SK-N-SH treated with all-trans-retinoic acid at 6 μM for 48 hours (cell line): ENCODE data around the gene RFX5.

Experiments
- ATAC-seq: fragments of 200-7000 bp; cut with Tn5 transposase; 3 replicates; pipeline ENCODE4 v1.9.1; 2020; ENCODE audit warnings: mild to moderate bottlenecking, moderate library complexity
- ARNTL ChIP-seq: fragments of 450-650 bp; formaldehyde crosslinking; IDR thresholded peaks from 2 replicates; pipeline ENCODE4 v1.5.0; 2020; ENCODE audit warnings: low read depth, mild to moderate bottlenecking, moderate library complexity, borderline replicate concordance
- BACH2 ChIP-seq: fragments of 250-450 bp; sonication (Bioruptor Pico); IDR thresholded peaks from 2 replicates; pipeline ENCODE4 v1.9.0; 2021; ENCODE audit warnings: mild to moderate bottlenecking, borderline replicate concordance
- CREB5 ChIP-seq: fragments of 250-450 bp; sonication (Bioruptor Pico); IDR thresholded peaks from 2 replicates; pipeline ENCODE4 v1.5.1; 2020; ENCODE audit warnings: low read depth, mild to moderate bottlenecking, moderate library complexity
- CSRNP3 ChIP-seq: fragments of 250-450 bp; sonication (Bioruptor Pico); IDR thresholded peaks from 2 replicates; pipeline ENCODE4 v1.5.1; 2021; ENCODE audit warnings: mild to moderate bottlenecking, moderate library complexity
- ESRRG ChIP-seq: fragments of 250-450 bp; sonication (Bioruptor Pico); IDR thresholded peaks from 2 replicates; pipeline ENCODE4 v1.6.1; 2021; ENCODE audit warnings: mild to moderate bottlenecking
- GLIS3 ChIP-seq: fragments of 250-450 bp; sonication (Bioruptor Pico); IDR thresholded peaks from 2 replicates; pipeline ENCODE4 v1.5.0; 2020; ENCODE audit warnings: mild to moderate bottlenecking, moderate library complexity
- OSR1 ChIP-seq: fragments of 250-450 bp; sonication (Bioruptor Pico); IDR thresholded peaks from 2 replicates; pipeline ENCODE4 v1.8.0; 2022; ENCODE audit warnings: moderate library complexity, mild to moderate bottlenecking, inconsistent platforms
- POU6F1 ChIP-seq: fragments of 250-450 bp; sonication (Bioruptor Pico); IDR thresholded peaks from 2 replicates; pipeline ENCODE4 v1.8.0; 2021; ENCODE audit warnings: low read depth, mild to moderate bottlenecking, moderate library complexity, borderline replicate concordance
- PPARA ChIP-seq: fragments of 250-450 bp; sonication (Bioruptor Pico); IDR thresholded peaks from 2 replicates; pipeline ENCODE4 v1.5.0; 2020; ENCODE audit warnings: mild to moderate bottlenecking, borderline replicate concordance
- SNAI2 ChIP-seq: fragments of 250-450 bp; sonication (Bioruptor Pico); IDR thresholded peaks from 2 replicates; pipeline ENCODE4 v1.5.0; 2020; ENCODE audit warnings: mild to moderate bottlenecking, moderate library complexity
- TCF4 ChIP-seq: fragments of 250-450 bp; sonication (Bioruptor Pico); IDR thresholded peaks from 2 replicates; pipeline ENCODE4 v1.8.0; 2021; ENCODE audit warnings: mild to moderate bottlenecking, moderate library complexity, borderline replicate concordance
- TOX ChIP-seq: fragments of 250-450 bp; sonication (Bioruptor Pico); IDR thresholded peaks from 2 replicates; pipeline ENCODE4 v1.8.0; 2021; ENCODE audit warnings: mild to moderate bottlenecking, moderate library complexity, borderline replicate concordance
- TSHZ2 ChIP-seq: fragments of 250-450 bp; sonication (Bioruptor Pico); IDR thresholded peaks from 2 replicates; pipeline ENCODE4 v1.5.0; 2020; ENCODE audit warnings: mild to moderate bottlenecking, moderate library complexity
- ZC3H10 ChIP-seq: fragments of 250-450 bp; sonication (Bioruptor Pico); IDR thresholded peaks from 2 replicates; pipeline ENCODE4 v1.5.1; 2021; ENCODE audit warnings: mild to moderate bottlenecking, moderate library complexity
- ZFP3 ChIP-seq: fragments of 250-450 bp; sonication (Bioruptor Pico); IDR thresholded peaks from 2 replicates; pipeline ENCODE4 v1.5.0; 2020; ENCODE audit warnings: mild to moderate bottlenecking, moderate library complexity
- ZFP30 ChIP-seq: fragments of 450-650 bp; formaldehyde crosslinking; IDR thresholded peaks from 2 replicates; pipeline ENCODE4 v1.5.0; 2022; ENCODE audit warnings: mild to moderate bottlenecking, moderate library complexity
- ZNF565 ChIP-seq: fragments of 450-650 bp; formaldehyde crosslinking; conservative IDR thresholded peaks from 2 replicates; pipeline ENCODE4 v1.5.0; 2020; ENCODE audit warnings: low read depth, mild to moderate bottlenecking, moderate library complexity
- ZNF70 ChIP-seq: fragments of 450-650 bp; formaldehyde crosslinking; IDR thresholded peaks from 2 replicates; pipeline ENCODE4 v1.5.0; 2020; ENCODE audit warnings: mild to moderate bottlenecking, moderate library complexity
- ZNF8 ChIP-seq: fragments of 450-650 bp; formaldehyde crosslinking; IDR thresholded peaks from 2 replicates; pipeline ENCODE4 v1.5.0; 2020; ENCODE audit warnings: mild to moderate bottlenecking, moderate library complexity

Gene RFX5

GRCh38 chr1:151371370-151372057 is 24.5 kb upstream of the RFX5 start:
- TF ChIP-seq ZNF70 (CRISPR knock-in tag) (no peak), TOX (no peak), ZFP3 (no peak), TCF4 (CRISPR knock-in tag) (no peak), OSR1 (CRISPR knock-in tag) (no peak), GLIS3 (no peak), CREB5 (no peak), ZNF8 (no peak), SNAI2 (CRISPR knock-in tag) (no peak)
- TF ChIP-seq, all 23 proteins: peak for 0
- ATAC-seq: peak; percentile 34

- TF ChIP-seq ZNF565 (CRISPR knock-in tag) (no peak), SNAI2 (CRISPR knock-in tag) (no peak), ESRRG (CRISPR knock-in tag) (no peak), ZFP30 (CRISPR knock-in tag) (no peak), ZC3H10 (CRISPR knock-in tag) (no peak), TSHZ2 (CRISPR knock-in tag) (no peak), PPARA (no peak), BACH2 (CRISPR knock-in tag) (no peak), ARNTL (CRISPR knock-in tag) (no peak), ZFP3 (no peak), ZNF8 (no peak), GLIS3 (no peak), OSR1 (CRISPR knock-in tag) (no peak), CSRNP3 (CRISPR knock-in tag) (no peak), TCF4 (CRISPR knock-in tag) (no peak), POU6F1 (no peak)
- TF ChIP-seq, all 23 proteins: peak for 0
- ATAC-seq: no peak
These were observed 23.3 kb upstream of the RFX5 start for GRCh38 chr1:151370211-151370911.

GRCh38 chr1:151369621-151370048 is 22.6 kb upstream of the RFX5 start:
- no peak for ATAC-seq
- TF ChIP-seq PPARA (no peak), ZFP3 (no peak), CSRNP3 (CRISPR knock-in tag) (no peak)

GRCh38 chr1:151369302-151369610 is 22.2 kb upstream of the RFX5 start:
- TF ChIP-seq CSRNP3 (CRISPR knock-in tag) (no peak), TOX (no peak), GLIS3 (no peak), ARNTL (CRISPR knock-in tag) (no peak)
- ATAC-seq: no peak
